Dedifferentiated amniotic fluid mesenchymal stem cell (primary cell): ENCODE data around the gene DLG5.
"Not testable (repeated sequence)": the region's sequence is repeated elsewhere in the genome, so short reads cannot be mapped to it uniquely, and the experiment has no call there.

Source experiments
- DNase-seq: peaks from one replicate; pipeline ENCODE4 v3.0.0-alpha.2; 2016; ENCODE audit errors: extremely low spot score

Gene DLG5

GRCh38 chr10:77794256-77795142 is 132.1 kb downstream of the DLG5 start:
- DNase-seq, result no peak

- no peak for DNase-seq
Measured at GRCh38 chr10:77793831-77794230, 132.7 kb downstream of the DLG5 start.

GRCh38 chr10:77792155-77792554 is 134.4 kb downstream of the DLG5 start:
- no peak for DNase-seq

- DNase-seq, result no peak
Measured at GRCh38 chr10:77791506-77791905, 135.0 kb downstream of the DLG5 start.

GRCh38 chr10:77789861-77790260 is 136.7 kb downstream of the DLG5 start:
- no peak for DNase-seq

- no peak for DNase-seq
Measured at GRCh38 chr10:77789016-77789415, 137.5 kb downstream of the DLG5 start.

GRCh38 chr10:77788496-77789010 is 138.0 kb downstream of the DLG5 start:
- DNase-seq, result no peak

- no peak for DNase-seq
Measured at GRCh38 chr10:77787440-77787839, 139.1 kb downstream of the DLG5 start.

GRCh38 chr10:77784856-77785255 is 141.7 kb downstream of the DLG5 start:
- DNase-seq, result peak; percentile 53

GRCh38 chr10:77782328-77783061 is 144.1 kb downstream of the DLG5 start:
- DNase-seq, result no peak

- no peak for DNase-seq
Measured at GRCh38 chr10:77781451-77782327, 144.9 kb downstream of the DLG5 start.

GRCh38 chr10:77780180-77780579 is 146.4 kb downstream of the DLG5 start:
- no peak for DNase-seq

GRCh38 chr10:77776487-77776886 is 150.1 kb downstream of the DLG5 start:
- no peak for DNase-seq

GRCh38 chr10:77774940-77775391 is 151.6 kb downstream of the DLG5 start:
- no peak for DNase-seq

- DNase-seq, result no peak
Measured at GRCh38 chr10:77773631-77774426, 152.7 kb downstream of the DLG5 start.

GRCh38 chr10:77772852-77773600 is 153.5 kb downstream of the DLG5 start:
- DNase-seq, result not testable (repeated sequence)

GRCh38 chr10:77771851-77772250 is 154.7 kb downstream of the DLG5 start:
- no peak for DNase-seq

GRCh38 chr10:77771450-77771849 is 155.1 kb downstream of the DLG5 start:
- no peak for DNase-seq

- no peak for DNase-seq
Measured at GRCh38 chr10:77770868-77771175, 155.7 kb downstream of the DLG5 start.
